ENCODE data around the gene AGBL3. TPM values are rescaled to one million over a fixed set of nuclear protein-coding genes. Genes with fewer than 3 reads are reported as not detected.
"Not testable (repeated sequence)": the region's sequence is repeated elsewhere in the genome, so short reads cannot be mapped to it uniquely, and the experiment has no call there.

The AGBL3 gene
- total RNA-seq, 2 experiments from 2014 or later: 2.2 to 2.5 TPM

DNA sequence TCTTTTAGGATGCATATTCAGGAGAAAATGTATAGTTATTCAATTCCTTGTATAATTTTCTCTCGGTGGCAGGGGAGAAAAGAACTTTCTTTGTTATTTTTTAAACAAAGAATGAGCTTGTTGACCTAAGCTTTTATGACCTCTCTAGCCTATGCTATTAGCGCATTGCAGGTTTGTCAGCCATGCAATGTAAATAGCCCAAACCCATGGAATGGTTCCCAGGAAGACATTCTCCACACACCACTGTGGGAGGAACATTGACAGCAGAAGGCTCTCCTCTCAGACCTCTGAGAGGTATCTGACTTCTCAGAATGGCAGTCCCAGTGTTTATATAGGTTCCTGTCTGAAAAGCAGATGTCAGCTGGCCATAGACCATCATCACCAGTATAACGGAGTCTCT is 19.6 kb upstream of the AGBL3 start:
- ChIA-PET CTCF (no interaction called here), POLR2A (interaction anchor here (1.7 kb wide), 1 partner anchor 16 kb away, joined by 3 read pairs; no protein-coding TSS in a partner anchor)
- no peak for DNase-seq
- TF ChIP-seq, protein P1, sequence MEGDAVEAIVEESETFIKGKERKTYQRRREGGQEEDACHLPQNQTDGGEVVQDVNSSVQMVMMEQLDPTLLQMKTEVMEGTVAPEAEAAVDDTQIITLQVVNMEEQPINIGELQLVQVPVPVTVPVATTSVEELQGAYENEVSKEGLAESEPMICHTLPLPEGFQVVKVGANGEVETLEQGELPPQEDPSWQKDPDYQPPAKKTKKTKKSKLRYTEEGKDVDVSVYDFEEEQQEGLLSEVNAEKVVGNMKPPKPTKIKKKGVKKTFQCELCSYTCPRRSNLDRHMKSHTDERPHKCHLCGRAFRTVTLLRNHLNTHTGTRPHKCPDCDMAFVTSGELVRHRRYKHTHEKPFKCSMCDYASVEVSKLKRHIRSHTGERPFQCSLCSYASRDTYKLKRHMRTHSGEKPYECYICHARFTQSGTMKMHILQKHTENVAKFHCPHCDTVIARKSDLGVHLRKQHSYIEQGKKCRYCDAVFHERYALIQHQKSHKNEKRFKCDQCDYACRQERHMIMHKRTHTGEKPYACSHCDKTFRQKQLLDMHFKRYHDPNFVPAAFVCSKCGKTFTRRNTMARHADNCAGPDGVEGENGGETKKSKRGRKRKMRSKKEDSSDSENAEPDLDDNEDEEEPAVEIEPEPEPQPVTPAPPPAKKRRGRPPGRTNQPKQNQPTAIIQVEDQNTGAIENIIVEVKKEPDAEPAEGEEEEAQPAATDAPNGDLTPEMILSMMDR (IDR thresholded peaks at IDR 0.05): no peak
- Mint-ChIP-seq H3K27me3 (peaks cover 19% of the 10 kb centered on the region), H3K4me3 (no peak overlapping the region), H3K4me1 (ENCODE audit: low read depth) (peaks cover 6% of the 10 kb centered on the region), H3K36me3 (ENCODE audit: low read depth) (no peaks in the 10 kb centered on the region), H3K27ac (no peak overlapping the region), H3K9me3 (no peaks in the 10 kb centered on the region)
- H3K36me3 ChIP-seq (ENCODE audit: insufficient read depth, low read length): no peaks in the 10 kb centered on the region
- H3K27ac ChIP-seq (ENCODE audit: low read depth in 1 of 2, low read length in 2 of 2): no peak overlapping the region
- H3K4me1 ChIP-seq (ENCODE audit: insufficient read depth, low read length): no peaks in the 10 kb centered on the region
- H3K9me3 ChIP-seq (ENCODE audit: control insufficient read depth in 1 of 2, insufficient read depth in 1 of 2, low read length in 2 of 2): no peaks in the 10 kb centered on the region
- intact Hi-C loops (cut with DNase I, micrococcal nuclease): no loop called here
- no peak overlapping the region for H3K4me3 ChIP-seq (ENCODE audit: low read length)
- no peak for ATAC-seq (ENCODE audit: poor library complexity)
- H3K27me3 ChIP-seq (ENCODE audit: control insufficient read depth in 1 of 2, insufficient read depth in 2 of 2, low read length in 2 of 2): no peaks in the 10 kb centered on the region

GRCh38 chr7:134968110-134968509 is 18.2 kb upstream of the AGBL3 start:
- Mint-ChIP-seq H3K27ac (no peak overlapping the region), H3K4me1 (ENCODE audit: low read depth) (peaks cover 6% of the 10 kb centered on the region), H3K9me3 (no peaks in the 10 kb centered on the region), H3K36me3 (ENCODE audit: low read depth) (no peaks in the 10 kb centered on the region), H3K27me3 (peaks cover 12% of the 10 kb centered on the region), H3K4me3 (no peak overlapping the region)
- Histone ChIP-seq H3K9me3 (ENCODE audit: control insufficient read depth in 1 of 2, insufficient read depth in 1 of 2, low read length in 2 of 2) (no peaks in the 10 kb centered on the region), H3K4me3 (ENCODE audit: low read length) (no peak overlapping the region), H3K36me3 (ENCODE audit: insufficient read depth, low read length) (no peaks in the 10 kb centered on the region), H3K27me3 (ENCODE audit: control insufficient read depth in 1 of 2, insufficient read depth in 2 of 2, low read length in 2 of 2) (no peaks in the 10 kb centered on the region), H3K27ac (ENCODE audit: low read depth in 1 of 2, low read length in 2 of 2) (no peak overlapping the region), H3K4me1 (ENCODE audit: insufficient read depth, low read length) (no peaks in the 10 kb centered on the region)
- ChIA-PET POLR2A (no interaction called here), CTCF (interaction anchor here (0.5 kb wide), 1 partner anchor 21 kb away, joined by 3 read pairs; no protein-coding TSS in a partner anchor)
- intact Hi-C loops (cut with DNase I, micrococcal nuclease): no loop called here
- TF ChIP-seq, protein P1 (IDR thresholded peaks at IDR 0.05): no peak
- DNase-seq: no peak
- no peak for ATAC-seq (ENCODE audit: poor library complexity)

- H3K27me3 Mint-ChIP-seq; H3K4me1 ChIP-seq (ENCODE audit: insufficient read depth, low read length); H3K36me3 ChIP-seq (ENCODE audit: insufficient read depth, low read length); CTCF ChIA-PET; H3K27ac ChIP-seq (ENCODE audit: low read depth in 1 of 2, low read length in 2 of 2); H3K36me3 Mint-ChIP-seq (ENCODE audit: low read depth); H3K27ac Mint-ChIP-seq; H3K9me3 Mint-ChIP-seq; H3K4me3 ChIP-seq (ENCODE audit: low read length); H3K9me3 ChIP-seq (ENCODE audit: control insufficient read depth in 1 of 2, insufficient read depth in 1 of 2, low read length in 2 of 2); POLR2A ChIA-PET; H3K27me3 ChIP-seq (ENCODE audit: control insufficient read depth in 1 of 2, insufficient read depth in 2 of 2, low read length in 2 of 2); H3K4me3 Mint-ChIP-seq; DNase-seq; ATAC-seq (ENCODE audit: poor library complexity): not testable (repeated sequence)
- peaks cover 16% of the 10 kb centered on the region for H3K4me1 Mint-ChIP-seq (ENCODE audit: low read depth)
- intact Hi-C loops (cut with DNase I, micrococcal nuclease): loop anchor here in 1 of 2 experiments (10.0 kb wide), 1 partner anchor 527 kb away; the partner anchor contains the start of gene AKR1B1
Measured at GRCh38 chr7:134981645-134982044, 4.7 kb upstream of the AGBL3 start.
